Medulla oblongata (tissue), 1 donor: Measurements from ENCODE around the gene ATP2B3.

Source experiments
- DNase-seq: peaks from one replicate; pipeline ENCODE4 v3.0.0-alpha.2; 2015; ENCODE audit errors: extremely low spot score

The ATP2B3 gene

GRCh38 chrX:153517423-153517822, at the start of gene ATP2B3:
TSS of gene ATP2B3 (plus strand) at chrX:153517642. CDS start at chrX:153536248, 18,606 bp downstream.
- no peak for DNase-seq

- DNase-seq = no peak
These were observed 49.3 kb upstream of the ATP2B3 start for GRCh38 chrX:153468008-153468580.

- no peak for DNase-seq
These were observed 47.5 kb upstream of the ATP2B3 start for GRCh38 chrX:153469811-153470410.

GRCh38 chrX:153470411-153471363, 46.8 kb upstream of the ATP2B3 start, which contains the start of gene HAUS7:
TSS of gene HAUS7 (minus strand) at chrX:153470576. CDS start at chrX:153470557, 19 bp downstream.
- DNase-seq = peak; percentile 89

GRCh38 chrX:153471663-153472280, 45.7 kb upstream of the ATP2B3 start:
- no peak for DNase-seq

GRCh38 chrX:153473126-153473525, 44.3 kb upstream of the ATP2B3 start:
- no peak for DNase-seq

- no peak for DNase-seq
These were observed 43.2 kb upstream of the ATP2B3 start for GRCh38 chrX:153474266-153474665.

- peak; percentile 23 for DNase-seq
These were observed 42.7 kb upstream of the ATP2B3 start for GRCh38 chrX:153474718-153475117.

- DNase-seq = no peak
These were observed 42.2 kb upstream of the ATP2B3 start for GRCh38 chrX:153475271-153475670.

GRCh38 chrX:153475751-153476281, 41.6 kb upstream of the ATP2B3 start:
- DNase-seq = no peak

- DNase-seq = no peak
These were observed 40.6 kb upstream of the ATP2B3 start for GRCh38 chrX:153476666-153477363.

GRCh38 chrX:153477364-153477857, 40.0 kb upstream of the ATP2B3 start:
- no peak for DNase-seq

- DNase-seq = no peak
These were observed 39.5 kb upstream of the ATP2B3 start for GRCh38 chrX:153477901-153478300.

GRCh38 chrX:153478746-153479145, 38.7 kb upstream of the ATP2B3 start:
- DNase-seq = peak; percentile 35

- DNase-seq = no peak
These were observed 36.4 kb upstream of the ATP2B3 start for GRCh38 chrX:153481043-153481442.

GRCh38 chrX:153482376-153483015, 34.9 kb upstream of the ATP2B3 start:
- no peak for DNase-seq

- no peak for DNase-seq
These were observed 31.9 kb upstream of the ATP2B3 start for GRCh38 chrX:153485396-153486080.

- no peak for DNase-seq
These were observed 31.3 kb upstream of the ATP2B3 start for GRCh38 chrX:153486171-153486570.

GRCh38 chrX:153487590-153488071, 29.8 kb upstream of the ATP2B3 start:
- DNase-seq = no peak
